Fibroblast of lung (primary cell): ENCODE data around the gene KRCC1. TPM values are rescaled to one million over a fixed set of nuclear protein-coding genes. Genes with fewer than 3 reads are reported as not detected.

Source experiments
- DNase-seq, 2 donors: peaks; one replicate each; pipeline versions ENCODE4 v3.0.0 to v3.0.0-alpha.2; 2010; ENCODE audit warnings: low read depth in 2 of 2
- H2AFZ ChIP-seq: 2 replicates; pipeline ENCODE4 v1.5.1; 2012; ENCODE audit warnings: low read length, control low read depth, inconsistent platforms
- H3K27ac ChIP-seq: 2 replicates; pipeline ENCODE4 v1.5.1; 2011; ENCODE audit warnings: low read length, control low read depth; ENCODE audit not compliant: insufficient read depth
- H3K27me3 ChIP-seq: 2 replicates; pipeline ENCODE4 v1.5.1; 2011; ENCODE audit warnings: mild to moderate bottlenecking, low read length; ENCODE audit not compliant: control insufficient read depth, insufficient read depth
- H3K36me3 ChIP-seq: 2 replicates; pipeline ENCODE4 v1.5.1; 2011; ENCODE audit warnings: low read length; ENCODE audit not compliant: control insufficient read depth, insufficient read depth
- H3K4me1 ChIP-seq: 2 replicates; pipeline ENCODE4 v1.5.1; 2011; ENCODE audit warnings: low read length; ENCODE audit not compliant: control insufficient read depth, insufficient read depth; ENCODE audit errors: extremely low read depth
- H3K4me2 ChIP-seq: 2 replicates; pipeline ENCODE4 v1.5.1; 2011; ENCODE audit warnings: low read length, control low read depth; ENCODE audit not compliant: insufficient read depth; ENCODE audit errors: extremely low read depth
- H3K4me3 ChIP-seq, 4 experiments: fragments of 200-600 bp in 1 of 4; sonication (generic) in 1 of 4; replicated peaks in 1 of 4; 2 replicates each; pipeline ENCODE4 v1.5.1; 2011 to 2016; ENCODE audit warnings: low read length in 4 of 4, low read depth in 3 of 4, mild to moderate bottlenecking in 3 of 4, control low read depth in 2 of 4, inconsistent platforms in 1 of 4, mixed read lengths in 1 of 4; ENCODE audit not compliant: insufficient read depth in 1 of 4; ENCODE audit errors: control extremely low read depth in 1 of 4
- H3K79me2 ChIP-seq: 2 replicates; pipeline ENCODE4 v1.5.1; 2012; ENCODE audit warnings: mild to moderate bottlenecking, low read length, inconsistent platforms; ENCODE audit not compliant: control insufficient read depth, insufficient read depth
- H3K9ac ChIP-seq: 2 replicates; pipeline ENCODE4 v1.5.1; 2011; ENCODE audit warnings: mild to moderate bottlenecking, low read length, control low read depth; ENCODE audit not compliant: insufficient read depth
- H3K9me3 ChIP-seq: 2 replicates; pipeline ENCODE4 v1.5.1; 2012; ENCODE audit warnings: low read depth, low read length; ENCODE audit not compliant: control insufficient read depth, insufficient read depth
- H4K20me1 ChIP-seq: 2 replicates; pipeline ENCODE4 v1.5.1; 2011; ENCODE audit warnings: low read length; ENCODE audit not compliant: control insufficient read depth, insufficient read depth; ENCODE audit errors: extremely low read depth
- EZH2 ChIP-seq: IDR thresholded peaks from 2 replicates; pipeline ENCODE4 v1.5.1; 2012; ENCODE audit warnings: low read length, control low read depth, mild to moderate bottlenecking; ENCODE audit errors: missing control alignments
- polyA plus RNA-seq, 2 donors: library from polyadenylated mRNA; depleted of rRNA in 1 of 2; stranded (reverse) in 1 of 2; unstranded in 1 of 2; fragments of >200 nt; gene quantifications; 2 replicates each; pipeline ENCODE4 v1.2.1, GENCODE V29; 2011 to 2012; ENCODE audit warnings: missing spikeins in 1 of 2
- total RNA-seq: library from RNA; depleted of rRNA; stranded (reverse); fragments of >200 nt; gene quantifications from 2 replicates; pipeline ENCODE4 v1.2.1, GENCODE V29; 2014
- TF ChIP-seq, protein P1 (sequence below), 2 donors: IDR thresholded peaks in 1 of 2; conservative IDR thresholded peaks in 1 of 2; 1 replicate in 1 of 2; 2 replicates in 1 of 2; pipeline ENCODE4 v1.5.1; 2011 to 2012; ENCODE audit warnings: low read length in 2 of 2, control low read depth in 1 of 2, inconsistent platforms in 1 of 2, low read depth in 1 of 2, mild to moderate bottlenecking in 1 of 2

KRCC1 gene
- total and polyA plus RNA-seq, 2 donors (not counting 1 experiment from before 2014, with no cell fraction given) = 39.3 to 44.4 TPM

DNA sequence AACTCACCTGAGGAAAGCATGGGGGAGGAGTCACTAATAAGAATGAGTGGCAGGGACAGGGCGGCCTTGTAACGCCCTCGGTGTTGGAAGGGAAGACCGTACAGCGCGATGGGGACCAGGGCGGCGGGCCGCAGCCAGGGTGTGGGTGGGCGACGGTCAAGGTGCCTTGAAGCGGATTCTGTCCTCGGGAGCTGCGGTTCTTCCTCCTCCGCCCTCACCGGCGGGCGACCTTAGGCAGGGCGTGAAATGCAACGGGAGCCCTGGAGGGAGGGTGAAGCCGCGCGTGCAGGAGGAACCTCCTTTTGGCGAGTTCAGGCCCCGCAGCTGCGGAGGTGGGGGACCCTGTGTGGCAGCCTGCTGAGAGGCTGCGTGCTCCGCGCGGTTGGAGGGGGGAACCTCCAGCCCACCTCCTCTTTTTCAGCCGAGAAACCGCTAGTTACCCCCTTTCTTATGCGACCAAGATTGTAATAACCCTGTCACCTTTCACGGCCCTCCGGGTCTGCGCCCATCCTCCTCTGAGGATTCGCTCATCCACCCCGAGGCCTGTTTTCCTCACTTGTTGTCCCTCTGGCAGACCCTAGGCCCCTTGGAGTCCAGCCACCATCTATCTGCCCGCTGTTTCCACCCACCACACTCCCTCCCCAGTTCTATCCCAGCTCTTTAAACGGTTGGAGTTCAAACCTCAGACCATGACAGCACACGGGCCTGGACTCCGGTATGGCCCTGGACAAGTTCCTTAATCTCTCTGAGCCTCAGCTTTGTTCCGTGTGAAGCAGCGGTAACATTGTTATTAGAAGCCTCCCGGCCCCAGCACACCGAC, 38.4 kb downstream of the KRCC1 start:
- H3K36me3 ChIP-seq = no peaks in the 10 kb centered on the region
- H3K27ac ChIP-seq = no peak overlapping the region
- H3K4me3 ChIP-seq = peak overlapping the region; percentile 46 to 85 (median 56)
- H4K20me1 ChIP-seq = no peaks in the 10 kb centered on the region
- peak in 1 of 2 donors; percentile 53 for DNase-seq
- TF ChIP-seq, protein P1, sequence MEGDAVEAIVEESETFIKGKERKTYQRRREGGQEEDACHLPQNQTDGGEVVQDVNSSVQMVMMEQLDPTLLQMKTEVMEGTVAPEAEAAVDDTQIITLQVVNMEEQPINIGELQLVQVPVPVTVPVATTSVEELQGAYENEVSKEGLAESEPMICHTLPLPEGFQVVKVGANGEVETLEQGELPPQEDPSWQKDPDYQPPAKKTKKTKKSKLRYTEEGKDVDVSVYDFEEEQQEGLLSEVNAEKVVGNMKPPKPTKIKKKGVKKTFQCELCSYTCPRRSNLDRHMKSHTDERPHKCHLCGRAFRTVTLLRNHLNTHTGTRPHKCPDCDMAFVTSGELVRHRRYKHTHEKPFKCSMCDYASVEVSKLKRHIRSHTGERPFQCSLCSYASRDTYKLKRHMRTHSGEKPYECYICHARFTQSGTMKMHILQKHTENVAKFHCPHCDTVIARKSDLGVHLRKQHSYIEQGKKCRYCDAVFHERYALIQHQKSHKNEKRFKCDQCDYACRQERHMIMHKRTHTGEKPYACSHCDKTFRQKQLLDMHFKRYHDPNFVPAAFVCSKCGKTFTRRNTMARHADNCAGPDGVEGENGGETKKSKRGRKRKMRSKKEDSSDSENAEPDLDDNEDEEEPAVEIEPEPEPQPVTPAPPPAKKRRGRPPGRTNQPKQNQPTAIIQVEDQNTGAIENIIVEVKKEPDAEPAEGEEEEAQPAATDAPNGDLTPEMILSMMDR (conservative IDR thresholded peaks at IDR 0.05 in 1 of 2, IDR thresholded peaks at IDR 0.05 in 1 of 2; ENCODE audit: low read depth in 1 of 2, low read length in 2 of 2) = no peak
- no peak for TF ChIP-seq EZH2
- peak overlapping the region; percentile 93 for H3K4me2 ChIP-seq
- H3K9ac ChIP-seq = peak overlapping the region; percentile 77
- no peaks in the 10 kb centered on the region for H3K79me2 ChIP-seq
- no peaks in the 10 kb centered on the region for H3K27me3 ChIP-seq
- peak overlapping the region; percentile 91 for H2AFZ ChIP-seq
- no peaks in the 10 kb centered on the region for H3K9me3 ChIP-seq
- no peaks in the 10 kb centered on the region for H3K4me1 ChIP-seq

DNA sequence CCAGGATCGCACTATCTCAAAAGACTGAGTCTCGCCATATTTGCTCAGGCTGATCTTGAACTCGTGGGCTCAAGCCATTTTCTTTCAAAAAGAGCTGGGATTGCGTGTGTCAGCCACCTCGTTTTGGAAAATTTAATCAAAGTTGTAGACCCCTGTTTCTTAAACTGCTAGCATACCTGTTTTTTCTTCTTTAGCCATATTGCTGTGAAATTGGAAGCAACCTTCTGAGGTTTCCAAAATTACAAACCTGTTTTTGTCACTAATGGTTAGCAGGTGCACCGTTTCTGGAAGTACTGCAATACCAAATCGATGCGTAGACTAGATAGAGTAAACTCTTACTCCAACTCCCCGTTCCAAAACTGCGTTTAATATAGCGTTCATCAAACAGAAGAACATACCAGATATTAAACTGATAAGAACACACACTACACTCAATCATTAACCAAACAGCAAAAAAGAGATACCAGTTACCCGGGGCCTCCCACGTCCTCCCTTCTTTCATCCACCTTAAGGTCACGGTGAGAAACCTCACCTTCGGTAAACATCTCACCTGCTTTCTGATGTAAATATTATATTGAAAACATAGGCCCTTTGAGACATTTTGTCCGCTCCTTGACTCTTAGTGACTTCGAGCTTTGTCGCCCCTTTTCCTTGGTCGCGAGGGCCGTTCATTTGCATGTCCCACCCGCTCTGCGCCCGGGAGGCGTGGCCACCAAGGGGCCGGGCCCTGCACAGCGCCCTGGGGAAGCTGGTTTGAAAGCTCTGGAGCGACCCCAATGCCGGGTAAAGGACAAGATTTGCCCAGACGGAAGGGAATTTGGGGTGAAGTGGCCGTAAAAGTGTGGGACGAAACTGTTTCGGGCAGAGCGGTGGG, 39.3 kb downstream of the KRCC1 start, which contains the start of gene RNU2-63P:
TSS of gene RNU2-63P (minus strand) at position 462 of the 874 bp plus-strand sequence.
- peak within 1 kb of the TSS; percentile 93 for H3K4me2 ChIP-seq
- H3K9me3 ChIP-seq = no peaks in the 10 kb centered on the region
- peak within 1 kb of the TSS; percentile 46 to 85 (median 56) for H3K4me3 ChIP-seq
- H3K27ac ChIP-seq = peak within 1 kb of the TSS; percentile 71
- peak within 1 kb of the TSS; percentile 77 for H3K9ac ChIP-seq
- H4K20me1 ChIP-seq = no peaks in the 10 kb centered on the region
- peak within 1 kb of the TSS; percentile 91 for H2AFZ ChIP-seq
- no peaks in the 10 kb centered on the region for H3K4me1 ChIP-seq
- no peak for TF ChIP-seq EZH2
- TF ChIP-seq, protein P1 (conservative IDR thresholded peaks at IDR 0.05 in 1 of 2, IDR thresholded peaks at IDR 0.05 in 1 of 2; ENCODE audit: low read depth in 1 of 2, low read length in 2 of 2) = no peak
- DNase-seq = peak; percentile 95 to 96
- no peaks in the 10 kb centered on the region for H3K79me2 ChIP-seq
- no peaks in the 10 kb centered on the region for H3K36me3 ChIP-seq
- no peaks in the 10 kb centered on the region for H3K27me3 ChIP-seq

DNA sequence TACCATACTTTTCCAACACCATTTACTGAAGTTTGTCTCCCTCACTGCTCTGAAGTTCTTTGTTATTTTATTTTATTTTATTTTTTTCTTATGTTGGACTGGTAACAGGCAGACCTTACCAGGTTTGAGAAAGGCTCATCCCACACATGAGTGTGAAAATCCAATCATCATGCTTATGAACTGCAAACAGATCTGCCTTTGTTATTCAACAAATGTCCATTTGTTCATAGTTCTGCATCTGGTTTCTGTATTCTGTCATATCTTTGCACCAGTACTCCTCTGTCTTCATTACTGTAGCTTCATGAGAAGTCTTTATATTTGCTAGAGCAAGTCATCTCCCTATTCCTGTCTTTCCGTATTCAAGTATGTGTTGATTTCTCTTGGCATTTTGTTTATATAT, 44.6 kb downstream of the KRCC1 start:
- Histone ChIP-seq H3K4me3 (no peak overlapping the region), H2AFZ (no peak overlapping the region), H3K4me2 (no peak overlapping the region), H3K27me3 (peaks cover 2% of the 10 kb centered on the region), H3K79me2 (no peaks in the 10 kb centered on the region), H4K20me1 (no peaks in the 10 kb centered on the region), H3K4me1 (no peaks in the 10 kb centered on the region), H3K9ac (no peak overlapping the region), H3K9me3 (no peaks in the 10 kb centered on the region), H3K36me3 (no peaks in the 10 kb centered on the region), H3K27ac (no peak overlapping the region)
- TF ChIP-seq, protein P1 (conservative IDR thresholded peaks at IDR 0.05 in 1 of 2, IDR thresholded peaks at IDR 0.05 in 1 of 2; ENCODE audit: low read depth in 1 of 2, low read length in 2 of 2) = no peak
- no peak for TF ChIP-seq EZH2
- DNase-seq = no peak
